UCSD-AML1 (cell line): ENCODE results near the gene CCDC170.

ENCODE experiments used
- DNase-seq: peaks from one replicate; lab custom pipeline; 2025; ENCODE audit not compliant: unreplicated experiment; lab: John Stamatoyannopoulos, UW

CCDC170 gene

GRCh38 chr6:151651639-151652038, 157.8 kb downstream of the CCDC170 start:
- no peak for DNase-seq

- DNase-seq, result no peak
These were observed 158.5 kb downstream of the CCDC170 start for GRCh38 chr6:151652325-151652724.

- no peak for DNase-seq
These were observed 161.3 kb downstream of the CCDC170 start for GRCh38 chr6:151655099-151655498.

GRCh38 chr6:151656392-151656791, 162.6 kb downstream of the CCDC170 start:
- DNase-seq, result no peak

- no peak for DNase-seq
These were observed 164.3 kb downstream of the CCDC170 start for GRCh38 chr6:151658091-151658490.

GRCh38 chr6:151659212-151659611, 165.4 kb downstream of the CCDC170 start:
- no peak for DNase-seq

GRCh38 chr6:151661509-151661908, 167.7 kb downstream of the CCDC170 start:
- DNase-seq, result no peak

- no peak for DNase-seq
These were observed 168.1 kb downstream of the CCDC170 start for GRCh38 chr6:151661928-151662327.

- no peak for DNase-seq
These were observed 169.7 kb downstream of the CCDC170 start for GRCh38 chr6:151663559-151663958.

GRCh38 chr6:151664390-151664789, 170.6 kb downstream of the CCDC170 start:
- no peak for DNase-seq

GRCh38 chr6:151665329-151665728, 171.5 kb downstream of the CCDC170 start:
- DNase-seq, result no peak

GRCh38 chr6:151666526-151666925, 172.7 kb downstream of the CCDC170 start:
- DNase-seq, result no peak

- DNase-seq, result no peak
These were observed 175.4 kb downstream of the CCDC170 start for GRCh38 chr6:151669208-151669560.

GRCh38 chr6:151670116-151670515, 176.3 kb downstream of the CCDC170 start:
- no peak for DNase-seq
